IMR-90 (cell line): ENCODE measurements around the gene ASIC2. TPM values are rescaled to one million over a fixed set of nuclear protein-coding genes. Genes with fewer than 3 reads are reported as not detected.

Source experiments
- ATAC-seq: fragments of 200-7000 bp; cut with Tn5 transposase; 2 replicates; pipeline ENCODE4 v1.9.1; 2020; ENCODE audit warnings: low read depth, mild to moderate bottlenecking, moderate library complexity
- BruUV-seq: library from RNA; stranded (reverse); fragments of 400-500 nt; replicated peaks from 2 replicates; lab custom pipeline; 2021; lab: Mats Ljungman, UMichigan
- CTCF ChIA-PET: fragments of 300-600 bp; formaldehyde crosslinking; extraction: SDS; loops from one replicate; lab custom pipeline; 2021; ENCODE audit warnings: antibody characterized with exemption; lab: Yijun Ruan, JAX
- POLR2A ChIA-PET: fragments of 300-600 bp; sonication (Branson Sonifier 250); formaldehyde crosslinking; loops from one replicate; lab custom pipeline; 2022; ENCODE audit warnings: antibody characterized with exemption; ENCODE audit not compliant: unreplicated experiment; lab: Charles Lee
- DNase-seq: peaks from one replicate; pipeline ENCODE4 v3.0.0; 2013
- H2AFZ ChIP-seq: replicated peaks from 2 replicates; pipeline ENCODE3; 2013; ENCODE audit warnings: low read length, mild to moderate bottlenecking; ENCODE audit not compliant: poor library complexity
- H2AK5ac ChIP-seq: 2 replicates; pipeline ENCODE4 v1.6.1; 2013; ENCODE audit warnings: low read depth, low read length, inconsistent platforms
- H2AK9ac ChIP-seq: replicated peaks from 2 replicates; pipeline ENCODE3; 2013; ENCODE audit warnings: mild to moderate bottlenecking, low read depth, low read length, moderate library complexity; ENCODE audit not compliant: poor library complexity
- H2BK120ac ChIP-seq: 2 replicates; pipeline ENCODE4 v1.6.1; 2013; ENCODE audit warnings: low read depth, low read length, inconsistent platforms
- H2BK15ac ChIP-seq: 3 replicates; pipeline ENCODE4 v1.6.1; 2013; ENCODE audit warnings: low read depth, low read length, inconsistent platforms
- H2BK20ac ChIP-seq: 2 replicates; pipeline ENCODE4 v1.6.1; 2013; ENCODE audit warnings: low read depth, mild to moderate bottlenecking, inconsistent platforms, low read length, moderate library complexity
- H2BK5ac ChIP-seq: 2 replicates; pipeline ENCODE4 v1.6.1; 2013; ENCODE audit warnings: mild to moderate bottlenecking, low read depth, low read length, inconsistent platforms; ENCODE audit not compliant: poor library complexity, severe bottlenecking
- H3K14ac ChIP-seq: replicated peaks from 2 replicates; pipeline ENCODE4 v1.6.1; 2013; ENCODE audit warnings: low read depth, low read length, inconsistent platforms
- H3K18ac ChIP-seq: 2 replicates; pipeline ENCODE4 v1.6.1; 2013; ENCODE audit warnings: low read depth, low read length, control low read depth
- H3K23ac ChIP-seq: 2 replicates; pipeline ENCODE4 v1.6.1; 2013; ENCODE audit warnings: low read depth, low read length, inconsistent platforms
- H3K27ac ChIP-seq: 2 replicates; pipeline ENCODE4 v1.5.1; 2013; ENCODE audit warnings: mild to moderate bottlenecking, control low read depth, low read length; ENCODE audit not compliant: insufficient read depth
- H3K27me3 ChIP-seq: 2 replicates; pipeline ENCODE4 v1.6.1; 2013; ENCODE audit warnings: low read length; ENCODE audit not compliant: control insufficient read depth, insufficient read depth
- H3K36me3 ChIP-seq: 2 replicates; pipeline ENCODE4 v1.6.1; 2013; ENCODE audit warnings: low read length, mixed read lengths; ENCODE audit not compliant: control insufficient read depth, insufficient read depth
- H3K4ac ChIP-seq: 2 replicates; pipeline ENCODE4 v1.6.1; 2013; ENCODE audit warnings: low read depth, low read length, inconsistent platforms
- H3K4me1 ChIP-seq: 2 replicates; pipeline ENCODE4 v1.6.1; 2013; ENCODE audit warnings: low read length, mixed read lengths; ENCODE audit not compliant: control insufficient read depth, insufficient read depth
- H3K4me2 ChIP-seq: 2 replicates; pipeline ENCODE4 v1.6.1; 2013; ENCODE audit warnings: low read depth, mild to moderate bottlenecking, control low read depth, low read length, moderate library complexity
- H3K4me3 ChIP-seq: 2 replicates; pipeline ENCODE4 v1.5.1; 2013; ENCODE audit warnings: low read depth, mild to moderate bottlenecking, control low read depth, low read length, moderate library complexity; ENCODE audit not compliant: insufficient read depth
- H3K56ac ChIP-seq: 2 replicates; pipeline ENCODE4 v1.6.1; 2013; ENCODE audit warnings: low read length, inconsistent platforms; ENCODE audit not compliant: insufficient read depth; ENCODE audit errors: extremely low read depth
- H3K79me1 ChIP-seq, 2 experiments: 2 replicates each; pipeline ENCODE4 v1.6.1; 2013; ENCODE audit warnings: low read length in 2 of 2, inconsistent platforms in 1 of 2, low read depth in 1 of 2
- H3K9ac ChIP-seq: 2 replicates; pipeline ENCODE4 v1.6.1; 2013; ENCODE audit warnings: low read depth, low read length, control low read depth
- H3K9me1 ChIP-seq: 2 replicates; pipeline ENCODE4 v1.6.1; 2013; ENCODE audit warnings: low read length, inconsistent platforms; ENCODE audit not compliant: insufficient read depth
- H3K9me3 ChIP-seq: 2 replicates; pipeline ENCODE4 v1.6.1; 2013; ENCODE audit warnings: low read length; ENCODE audit not compliant: control insufficient read depth, insufficient read depth
- H4K20me1 ChIP-seq: 2 replicates; pipeline ENCODE4 v1.6.1; 2013; ENCODE audit warnings: low read length, inconsistent platforms; ENCODE audit not compliant: insufficient read depth
- H4K5ac ChIP-seq: 2 replicates; pipeline ENCODE4 v1.6.1; 2013; ENCODE audit warnings: mild to moderate bottlenecking, low read depth, low read length, control low read depth
- H4K8ac ChIP-seq, 2 experiments: 2 replicates each; pipeline ENCODE4 v1.6.1; 2013; ENCODE audit warnings: low read depth in 2 of 2, low read length in 2 of 2, control low read depth in 1 of 2, inconsistent platforms in 1 of 2
- H4K91ac ChIP-seq: 2 replicates; pipeline ENCODE4 v1.6.1; 2013; ENCODE audit warnings: low read depth, low read length, inconsistent platforms; ENCODE audit not compliant: insufficient read depth
- BHLHE40 ChIP-seq: fragments of 150-350 bp; IDR thresholded peaks from 2 replicates; pipeline ENCODE4 v1.6.1; 2016; ENCODE audit warnings: mild to moderate bottlenecking, low read depth, low read length
- CEBPB ChIP-seq: IDR thresholded peaks from 2 replicates; pipeline ENCODE4 v1.6.1; 2012; ENCODE audit warnings: low read depth, low read length, improper control_type of control experiment
- CHD1 ChIP-seq: IDR thresholded peaks from 2 replicates; pipeline ENCODE4 v1.6.1; 2012; ENCODE audit warnings: low read depth, low read length, improper control_type of control experiment
- FOS ChIP-seq: fragments of 150-350 bp; IDR thresholded peaks from 2 replicates; pipeline ENCODE4 v1.6.1; 2016; ENCODE audit warnings: low read depth, low read length
- MAFK ChIP-seq: IDR thresholded peaks from 2 replicates; pipeline ENCODE4 v1.6.1; 2012; ENCODE audit warnings: low read depth, low read length, improper control_type of control experiment
- MAZ ChIP-seq: IDR thresholded peaks from 2 replicates; pipeline ENCODE4 v1.6.1; 2012; ENCODE audit warnings: low read depth, mild to moderate bottlenecking, low read length, improper control_type of control experiment, moderate library complexity, borderline replicate concordance
- MXI1 ChIP-seq: IDR thresholded peaks from 2 replicates; pipeline ENCODE4 v1.6.1; 2012; ENCODE audit warnings: low read depth, mild to moderate bottlenecking, low read length, moderate library complexity, borderline replicate concordance
- NFE2L2 ChIP-seq: fragments of 150-350 bp; IDR thresholded peaks from 2 replicates; pipeline ENCODE4 v1.6.1; 2016; ENCODE audit warnings: low read depth, mild to moderate bottlenecking, low read length
- POLR2A ChIP-seq: IDR thresholded peaks from 2 replicates; pipeline ENCODE4 v1.6.1; 2012; ENCODE audit warnings: mild to moderate bottlenecking, low read depth, low read length
- RAD21 ChIP-seq: IDR thresholded peaks from 2 replicates; pipeline ENCODE4 v1.6.1; 2012; ENCODE audit warnings: low read length, improper control_type of control experiment
- RCOR1 ChIP-seq: IDR thresholded peaks from 2 replicates; pipeline ENCODE4 v1.6.1; 2012; ENCODE audit warnings: mild to moderate bottlenecking, low read length, improper control_type of control experiment; ENCODE audit not compliant: insufficient replicate concordance
- RFX5 ChIP-seq: IDR thresholded peaks from 2 replicates; pipeline ENCODE4 v1.8.0; 2012; ENCODE audit warnings: low read depth, mild to moderate bottlenecking, low read length, moderate library complexity
- SMC3 ChIP-seq: fragments of 150-350 bp; IDR thresholded peaks from 2 replicates; pipeline ENCODE4 v1.6.1; 2016; ENCODE audit warnings: low read depth, mild to moderate bottlenecking, antibody characterized with exemption, low read length, moderate library complexity
- WGBS, 2 experiments: methylation state at CpG; one replicate each; pipeline versions ENCODE4 v1.1.5 to v1.1.7; 2013; ENCODE audit warnings: missing lambda C conversion rate in 2 of 2; ENCODE audit not compliant: insufficient read length in 1 of 2; ENCODE audit errors: extremely low coverage in 2 of 2; 5-methylcytosine and 5-hydroxymethylcytosine counted together
- dilution Hi-C: fragments of 300-500 bp; cut with HindIII; formaldehyde crosslinking; loops from one replicate; pipeline ENCODE4 v1.14.3; 2018; ENCODE audit warnings: low sequenced_read_pairs; ENCODE audit not compliant: unreplicated experiment
- in situ Hi-C: fragments of 300-500 bp; cut with MboI; formaldehyde crosslinking; loops from 3 replicates; pipeline ENCODE4 v1.14.3; 2019; ENCODE audit warnings: low sequenced_read_pairs, inconsistent platforms, mixed read lengths
- intact Hi-C: fragments of 100-400 bp; cut with micrococcal nuclease; formaldehyde crosslinking; loops from 2 replicates; pipeline ENCODE4 v1.10.0; 2022
- polyA plus RNA-seq, 3 experiments: library from polyadenylated mRNA; depleted of rRNA; stranded (reverse); fragments of >200 nt; gene quantifications; 2 replicates each; pipeline ENCODE4 v1.2.3, GENCODE V29; 2012; ENCODE audit warnings: low replicate concordance in 1 of 3
- total RNA-seq: library from RNA; depleted of rRNA; stranded (reverse); fragments of >200 nt; gene quantifications from 2 replicates; pipeline ENCODE4 v1.2.3, GENCODE V29; 2012
- TF ChIP-seq, protein P1 (sequence below): fragments of 150-350 bp; IDR thresholded peaks from 2 replicates; pipeline ENCODE4 v1.6.1; 2017; ENCODE audit warnings: mild to moderate bottlenecking, antibody characterized with exemption, low read length, low read depth
- TF ChIP-seq, protein P2 (sequence below): fragments of 150-350 bp; IDR thresholded peaks from 2 replicates; pipeline ENCODE4 v1.6.1; 2016; ENCODE audit warnings: low read depth, mild to moderate bottlenecking, low read length, moderate library complexity, borderline replicate concordance

ASIC2 gene
- total and polyA plus RNA-seq, 2 of the 4 experiments (the other 2 are of a cell fraction) = under 0.01 to 0.15 TPM

DNA sequence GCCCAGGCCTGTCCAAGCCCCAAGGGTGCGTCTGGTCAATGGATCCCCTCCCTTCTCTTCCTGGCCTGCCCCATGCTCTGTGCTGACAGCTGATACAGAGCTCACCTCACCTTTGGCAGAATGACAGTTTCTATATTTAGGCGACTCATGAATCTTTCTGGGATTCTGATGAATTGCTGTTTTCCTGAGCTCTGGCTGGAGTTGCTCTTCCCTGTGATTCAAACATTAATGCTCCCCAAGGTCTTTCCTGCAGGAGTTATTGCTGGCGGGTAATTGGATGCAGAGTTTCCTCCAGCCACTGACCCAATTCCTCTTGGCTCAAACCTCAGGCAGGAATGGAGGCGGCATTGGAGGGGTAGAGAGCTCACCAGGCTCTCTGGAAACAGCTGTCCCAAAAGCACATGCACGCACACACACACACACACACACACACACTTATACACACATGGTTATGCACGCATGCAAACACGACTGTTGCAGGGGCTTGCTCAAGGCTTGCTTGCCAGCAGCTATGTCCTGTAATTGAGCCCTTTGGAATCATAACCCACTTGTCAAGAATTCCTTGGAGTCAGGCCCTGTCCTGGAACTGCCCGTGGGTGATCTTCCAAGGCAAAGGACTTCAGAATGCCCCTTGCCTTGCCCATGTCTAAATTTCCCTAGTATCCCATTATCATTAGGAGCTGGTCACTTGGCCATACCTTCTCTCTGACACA, 128.8 kb downstream of the ASIC2 start:
- Histone ChIP-seq H3K9me3 (no peaks in the 10 kb centered on the region), H2BK20ac (no peak overlapping the region), H2BK120ac (no peak overlapping the region), H3K4me3 (no peak overlapping the region), H3K14ac (no peak overlapping the region), H3K36me3 (no peaks in the 10 kb centered on the region), H4K8ac (no peak overlapping the region), H3K27ac (no peak overlapping the region), H2BK15ac (no peak overlapping the region), H3K79me1 (no peaks in the 10 kb centered on the region), H3K9ac (no peak overlapping the region), H3K9me1 (no peaks in the 10 kb centered on the region), H2AFZ (no peak overlapping the region), H3K4me2 (no peak overlapping the region), H3K18ac (no peak overlapping the region), H2AK9ac (no peak overlapping the region), H2BK5ac (no peak overlapping the region), H4K20me1 (no peaks in the 10 kb centered on the region), H3K23ac (no peak overlapping the region), H3K4ac (no peak overlapping the region), H3K4me1 (no peaks in the 10 kb centered on the region), H3K56ac (no peak overlapping the region), H4K91ac (no peak overlapping the region), H3K27me3 (no peaks in the 10 kb centered on the region; the same call in 1 of the 2 replicates), H4K5ac (no peak overlapping the region), H2AK5ac (no peak overlapping the region)
- in situ Hi-C loops (no loop called here), dilution Hi-C loops (no loop called here), intact Hi-C loops (no loop called here)
- no peak for TF ChIP-seq POLR2A
- TF ChIP-seq FOS = no peak
- no peak for TF ChIP-seq CEBPB
- no peak for TF ChIP-seq NFE2L2
- TF ChIP-seq, protein P1, sequence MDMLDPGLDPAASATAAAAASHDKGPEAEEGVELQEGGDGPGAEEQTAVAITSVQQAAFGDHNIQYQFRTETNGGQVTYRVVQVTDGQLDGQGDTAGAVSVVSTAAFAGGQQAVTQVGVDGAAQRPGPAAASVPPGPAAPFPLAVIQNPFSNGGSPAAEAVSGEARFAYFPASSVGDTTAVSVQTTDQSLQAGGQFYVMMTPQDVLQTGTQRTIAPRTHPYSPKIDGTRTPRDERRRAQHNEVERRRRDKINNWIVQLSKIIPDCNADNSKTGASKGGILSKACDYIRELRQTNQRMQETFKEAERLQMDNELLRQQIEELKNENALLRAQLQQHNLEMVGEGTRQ = no peak
- no peak for TF ChIP-seq MAFK
- no peak for TF ChIP-seq SMC3
- no peak for TF ChIP-seq MAZ
- TF ChIP-seq BHLHE40 = no peak
- no peak for TF ChIP-seq RFX5
- TF ChIP-seq RCOR1 = no peak
- no peak for TF ChIP-seq MXI1
- TF ChIP-seq, protein P2, sequence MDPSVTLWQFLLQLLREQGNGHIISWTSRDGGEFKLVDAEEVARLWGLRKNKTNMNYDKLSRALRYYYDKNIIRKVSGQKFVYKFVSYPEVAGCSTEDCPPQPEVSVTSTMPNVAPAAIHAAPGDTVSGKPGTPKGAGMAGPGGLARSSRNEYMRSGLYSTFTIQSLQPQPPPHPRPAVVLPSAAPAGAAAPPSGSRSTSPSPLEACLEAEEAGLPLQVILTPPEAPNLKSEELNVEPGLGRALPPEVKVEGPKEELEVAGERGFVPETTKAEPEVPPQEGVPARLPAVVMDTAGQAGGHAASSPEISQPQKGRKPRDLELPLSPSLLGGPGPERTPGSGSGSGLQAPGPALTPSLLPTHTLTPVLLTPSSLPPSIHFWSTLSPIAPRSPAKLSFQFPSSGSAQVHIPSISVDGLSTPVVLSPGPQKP = no peak
- no peak for TF ChIP-seq RAD21
- TF ChIP-seq CHD1 = no peak
- CTCF ChIA-PET = interaction anchor here (1.2 kb wide), 1 partner anchor 21 kb away, joined by 3 read pairs; no protein-coding TSS in a partner anchor
- DNase-seq (no peak), ATAC-seq (no peak)
- 50% methylated on average over 1 of the region's 8 CpGs; no CpG with 5 or more reads in 1 of the 2 experiments for WGBS, 2 experiments
- BruUV-seq = no TSS peak
- POLR2A ChIA-PET = no interaction called here
